HG02763 (cell line): ENCODE measurements around the gene TANGO6.

Experiments
- ATAC-seq: cut with Tn5 transposase; IDR thresholded peaks from one replicate; pipeline ENCODE4 v1.9.1; 2021; ENCODE audit warnings: mild to moderate bottlenecking, moderate library complexity; ENCODE audit not compliant: unreplicated experiment

TANGO6 gene

DNA sequence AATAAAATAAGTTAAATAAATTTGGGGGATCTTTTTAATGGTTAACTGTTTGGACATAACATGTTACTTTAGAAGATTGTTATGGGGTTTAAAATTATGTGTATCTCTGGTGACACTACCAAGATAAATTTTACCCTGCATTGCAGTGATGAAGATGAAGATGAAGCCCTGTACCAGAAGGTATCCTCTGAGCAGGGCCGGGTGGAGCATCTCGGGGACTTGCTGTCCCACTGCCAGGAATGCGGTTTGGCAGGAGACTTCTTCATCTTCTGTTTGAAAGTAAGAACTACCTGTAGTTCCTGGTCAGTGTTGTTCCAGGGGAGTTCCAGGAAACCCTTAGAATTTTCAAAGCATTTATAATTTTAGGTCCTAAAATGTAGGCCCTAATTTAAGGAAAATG, 64.0 kb downstream of the TANGO6 start:
- ATAC-seq: no peak

DNA sequence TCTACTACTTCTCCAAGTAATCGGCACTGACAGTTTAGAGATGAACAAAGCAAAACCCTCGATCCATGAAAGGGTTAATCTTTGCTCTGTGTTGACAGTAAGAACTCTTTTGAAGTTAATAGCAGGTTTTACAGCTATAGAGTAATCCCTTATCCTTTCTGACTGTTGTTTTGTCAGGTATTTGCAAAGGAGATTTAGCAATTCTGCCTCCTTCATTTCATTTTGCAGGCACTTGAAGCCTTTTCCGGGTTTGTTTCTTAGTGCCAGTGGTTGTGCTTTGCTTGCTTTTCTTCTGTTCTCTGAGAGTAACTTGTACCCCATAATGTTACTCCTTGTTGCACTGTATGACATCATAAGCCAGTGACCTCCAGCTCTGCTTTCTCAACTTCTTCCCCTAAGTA, 64.5 kb downstream of the TANGO6 start:
- no peak for ATAC-seq

DNA sequence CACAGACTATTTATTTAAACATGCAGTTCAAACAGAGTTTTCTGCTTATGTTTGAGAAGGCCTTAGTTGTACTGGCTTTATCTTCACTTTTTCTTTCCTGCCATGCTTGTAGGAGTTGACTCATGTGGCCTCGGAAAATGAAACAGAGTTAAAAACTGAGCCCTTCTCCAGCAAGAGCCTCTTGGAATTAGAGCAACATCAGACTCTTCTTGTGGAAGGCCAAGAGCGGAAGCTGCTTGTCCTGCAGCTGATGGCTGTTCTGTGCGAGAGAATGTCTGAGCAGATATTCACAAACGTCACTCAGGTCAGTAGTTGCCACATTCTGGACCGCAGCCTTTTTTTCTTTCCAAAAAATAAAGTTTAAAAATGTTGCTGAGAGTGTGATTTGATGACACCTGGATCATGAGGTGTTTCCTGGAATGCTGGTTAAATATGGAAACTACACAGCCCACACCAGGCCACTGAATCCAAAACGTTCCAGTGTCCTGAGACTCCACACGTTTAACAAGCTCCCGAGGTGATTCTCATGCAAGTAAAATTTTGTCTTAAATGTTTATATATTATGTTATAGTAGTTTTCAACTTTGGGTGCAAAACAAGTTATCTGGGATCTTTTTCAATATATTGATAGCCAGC, 65.9 kb downstream of the TANGO6 start:
- no peak for ATAC-seq

DNA sequence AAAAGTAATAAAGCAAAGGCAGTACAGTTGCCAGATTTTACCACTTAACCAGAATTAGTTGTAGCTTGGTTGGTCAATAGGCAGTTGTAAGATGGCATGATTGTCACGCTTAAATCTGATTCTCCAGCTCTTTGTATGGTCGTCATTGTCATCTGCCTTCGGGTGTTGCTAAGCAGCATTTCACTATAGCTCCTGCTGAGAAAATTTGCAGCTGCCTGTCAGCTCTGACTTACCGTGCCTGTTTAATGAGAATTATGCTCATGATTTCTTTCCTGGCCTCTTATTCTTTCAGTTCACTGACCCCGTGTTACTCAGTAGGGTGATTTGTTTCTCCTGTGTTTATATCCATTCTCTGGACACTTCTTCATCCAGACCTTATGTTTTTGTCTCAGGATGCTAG, 66.7 kb downstream of the TANGO6 start:
- no peak for ATAC-seq

DNA sequence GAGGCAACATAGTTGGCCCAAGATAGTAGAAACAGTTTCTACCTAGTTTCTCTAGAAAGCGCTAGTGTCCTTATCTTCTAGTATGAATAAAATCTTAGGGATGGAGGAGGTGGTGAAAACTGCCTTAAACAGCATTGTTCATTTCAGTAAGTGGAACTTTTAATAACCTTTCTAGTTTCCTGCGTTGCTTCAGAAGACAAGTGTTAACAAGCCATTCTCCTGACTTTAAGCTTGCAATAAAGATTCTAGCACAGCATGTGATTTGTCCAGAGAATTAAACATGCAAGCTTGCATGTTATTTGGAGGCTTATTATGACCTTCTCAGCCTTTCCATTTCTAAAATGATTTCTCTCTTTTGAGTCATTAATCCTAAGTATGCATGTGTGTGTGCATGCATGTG, 72.3 kb downstream of the TANGO6 start:
- no peak for ATAC-seq

DNA sequence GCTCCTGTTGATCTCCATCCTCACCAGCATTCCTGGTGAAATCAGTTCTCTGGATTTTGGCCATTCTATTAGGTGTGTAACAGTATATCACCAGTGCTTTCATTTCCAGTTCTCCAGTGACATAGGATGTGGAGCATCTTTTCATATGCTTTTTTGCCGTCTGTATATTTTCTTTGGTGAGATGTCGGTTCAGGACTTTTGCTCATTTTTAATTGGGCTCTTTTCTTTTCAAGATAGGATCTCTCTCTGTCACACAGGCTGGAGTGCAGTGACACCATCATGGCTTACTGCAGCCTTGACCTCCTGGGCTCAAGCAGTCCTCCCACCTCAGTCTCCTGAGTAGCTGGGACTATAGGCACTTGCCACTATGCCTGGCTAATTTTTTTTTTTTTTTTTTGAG, 74.2 kb downstream of the TANGO6 start:
- ATAC-seq: no peak

DNA sequence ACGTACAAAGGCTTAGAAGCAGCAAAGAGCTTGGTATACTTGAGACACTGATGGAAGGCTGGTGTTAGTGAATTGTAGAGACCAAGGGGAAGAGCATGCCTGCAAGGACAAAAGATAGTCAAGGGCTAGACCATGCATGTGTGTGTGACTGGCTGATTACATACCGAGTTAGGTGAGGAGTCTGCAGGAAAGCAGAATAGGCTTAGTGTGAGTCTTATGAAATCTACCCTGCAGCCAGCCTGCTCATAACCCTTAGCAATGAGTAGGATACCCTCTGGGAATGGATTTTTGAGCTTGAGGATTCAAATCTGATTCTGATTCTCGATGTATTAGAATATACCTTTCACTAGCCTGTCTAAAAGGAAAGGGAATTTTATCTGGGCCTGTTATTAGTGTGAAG, 77.0 kb downstream of the TANGO6 start:
- no peak for ATAC-seq

DNA sequence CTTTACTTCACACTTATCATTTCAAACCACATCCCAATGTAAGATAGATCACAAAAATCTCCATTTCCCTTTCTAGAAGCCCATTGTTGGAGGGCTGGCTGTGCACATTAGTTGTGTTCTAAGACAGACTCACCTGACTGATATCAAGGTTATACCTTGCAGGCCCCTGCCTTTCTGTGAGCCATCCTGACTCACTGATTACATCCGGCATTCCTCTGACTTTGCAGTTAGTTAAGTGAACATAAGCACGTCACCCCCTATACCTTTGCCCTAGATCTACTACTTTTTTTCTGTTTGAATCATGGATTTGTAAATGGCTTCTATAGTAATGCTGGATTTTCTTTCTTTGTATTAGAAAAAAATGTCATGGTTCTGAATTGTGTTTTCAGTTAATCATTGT, 78.3 kb downstream of the TANGO6 start:
- no peak for ATAC-seq

DNA sequence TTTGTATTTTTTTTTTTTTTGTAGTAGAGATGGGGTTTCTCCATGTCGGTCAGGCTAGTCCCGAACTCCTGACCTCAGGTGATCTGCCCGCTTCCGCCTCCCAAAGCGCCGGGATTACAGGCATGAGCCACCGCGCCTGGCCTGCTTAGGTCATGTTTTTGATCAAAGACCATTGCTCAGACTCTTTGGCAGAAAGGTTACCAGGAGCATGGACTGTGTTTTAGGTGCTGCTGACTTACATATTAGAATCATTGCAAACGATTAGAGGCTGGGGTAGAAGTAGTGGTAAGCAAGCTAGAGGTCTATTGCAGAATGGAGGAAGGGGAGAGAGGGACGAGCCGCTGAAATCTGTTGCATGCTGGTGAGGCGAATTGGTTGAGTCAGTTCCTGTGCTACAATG, 79.8 kb downstream of the TANGO6 start:
- no peak for ATAC-seq

DNA sequence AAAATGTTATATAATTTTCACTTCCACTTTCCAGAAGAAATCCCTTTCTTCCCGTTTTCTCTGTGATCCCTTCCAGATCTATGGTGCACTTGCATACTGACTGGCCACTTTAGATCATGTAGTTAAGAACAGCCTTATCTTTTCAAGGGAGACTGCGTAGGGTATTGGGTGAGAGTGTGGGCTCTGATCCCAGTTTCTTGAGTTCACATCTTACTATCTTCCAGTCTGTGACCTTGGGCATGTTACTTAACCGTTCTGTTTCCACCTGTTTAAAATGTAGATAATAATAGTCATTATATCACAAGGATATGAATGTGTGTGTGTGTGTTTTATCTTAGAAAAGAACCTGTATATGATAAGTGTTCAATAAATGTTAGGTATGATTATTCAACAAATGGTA, 83.7 kb downstream of the TANGO6 start:
- ATAC-seq: no peak

DNA sequence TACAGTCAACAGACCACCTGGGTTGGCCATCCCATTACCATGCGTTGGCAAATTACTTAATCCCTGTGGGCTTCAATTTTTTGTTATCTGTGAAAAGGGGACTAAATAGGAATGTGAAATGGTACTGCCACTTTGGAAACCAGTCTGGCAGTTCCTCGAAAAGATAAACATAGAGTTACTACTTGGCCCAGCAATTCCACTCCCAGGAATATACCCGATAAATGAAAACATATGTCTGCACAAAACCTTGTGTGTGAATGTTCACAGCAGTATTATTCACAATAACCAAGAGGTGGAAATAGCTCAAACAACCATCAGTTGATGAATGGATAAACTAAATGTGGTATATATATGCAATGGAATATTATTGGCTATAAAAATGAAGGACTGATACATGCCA, 87.9 kb downstream of the TANGO6 start:
- ATAC-seq: no peak

DNA sequence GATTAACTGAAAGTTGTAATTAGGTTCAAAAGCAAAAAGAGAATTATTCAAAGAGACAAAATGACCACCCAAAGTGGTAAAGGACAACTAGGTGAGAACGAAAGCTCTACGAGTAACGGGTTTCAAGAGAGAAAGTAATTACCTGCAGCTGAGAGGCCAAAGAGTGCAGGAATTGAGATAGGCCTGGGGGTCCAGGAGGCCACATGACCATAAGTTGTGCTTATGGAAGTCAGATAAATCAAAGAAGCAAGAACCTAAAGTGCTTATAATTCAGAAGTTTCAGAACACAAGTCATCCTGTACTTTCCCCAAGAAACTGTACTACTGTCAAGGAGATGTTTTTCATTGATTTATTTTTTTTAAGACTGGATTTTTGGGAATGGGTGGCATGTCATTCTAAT, 91.1 kb downstream of the TANGO6 start:
- no peak for ATAC-seq

DNA sequence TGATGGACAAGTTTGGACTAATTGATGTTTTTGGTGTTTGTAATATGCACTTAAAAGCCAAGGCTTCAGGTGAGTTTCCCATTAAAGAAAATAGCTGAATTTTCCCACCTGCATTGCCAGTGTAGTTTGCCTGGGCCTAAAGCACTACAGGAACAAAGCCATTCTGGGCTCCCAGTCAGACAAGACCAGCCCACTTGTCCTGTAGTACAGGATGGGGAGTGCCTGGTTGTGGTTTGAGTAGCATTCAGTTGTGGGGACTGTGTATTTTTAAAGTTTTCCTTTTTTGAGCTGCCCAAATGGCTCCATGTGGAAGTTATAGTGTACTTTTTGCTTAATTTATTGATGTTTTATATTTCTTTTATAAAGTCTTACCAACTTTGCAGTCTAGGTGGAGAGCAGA, 91.7 kb downstream of the TANGO6 start:
- no peak for ATAC-seq

DNA sequence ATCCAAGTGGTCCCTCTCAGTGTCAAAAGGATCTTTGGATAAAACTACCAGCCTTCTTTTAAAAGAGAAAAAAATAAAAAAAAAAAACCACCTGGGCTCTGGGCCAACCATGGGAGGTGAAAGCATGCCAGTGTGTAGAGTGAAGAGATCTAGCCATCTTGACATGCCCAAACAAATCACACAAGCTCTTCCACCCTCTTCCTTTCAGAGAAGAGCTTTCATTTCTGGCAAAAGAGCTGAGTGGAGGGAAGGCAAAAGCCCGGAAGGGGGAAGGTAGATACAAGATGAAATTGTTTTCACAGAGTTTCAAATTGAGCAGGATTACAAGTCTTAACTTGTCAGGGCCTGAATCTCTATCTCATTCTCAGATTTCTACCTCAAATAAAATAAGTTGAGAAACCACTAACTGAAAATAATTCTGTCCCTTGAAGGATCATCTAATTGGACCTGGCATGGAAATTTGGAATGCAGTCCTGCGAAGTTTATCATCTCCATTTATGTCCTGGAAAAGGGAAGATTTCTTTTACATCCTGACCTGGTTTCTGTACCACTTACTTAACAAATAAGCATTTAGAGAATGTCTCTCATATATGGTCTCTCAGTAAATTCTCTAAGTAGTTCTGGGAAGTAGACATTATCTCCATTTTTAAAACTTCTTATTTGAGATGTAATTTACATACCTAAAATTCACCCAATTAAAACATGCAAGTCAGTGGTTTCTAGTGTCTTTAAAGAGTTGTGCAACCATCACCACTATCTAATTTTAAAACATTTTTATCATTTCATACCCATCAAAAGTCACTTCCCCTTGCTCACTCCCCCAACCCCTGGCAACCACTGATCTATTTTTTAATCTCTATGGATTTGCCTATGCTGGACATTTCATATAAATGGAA, 93.7 kb downstream of the TANGO6 start:
- no peak for ATAC-seq

DNA sequence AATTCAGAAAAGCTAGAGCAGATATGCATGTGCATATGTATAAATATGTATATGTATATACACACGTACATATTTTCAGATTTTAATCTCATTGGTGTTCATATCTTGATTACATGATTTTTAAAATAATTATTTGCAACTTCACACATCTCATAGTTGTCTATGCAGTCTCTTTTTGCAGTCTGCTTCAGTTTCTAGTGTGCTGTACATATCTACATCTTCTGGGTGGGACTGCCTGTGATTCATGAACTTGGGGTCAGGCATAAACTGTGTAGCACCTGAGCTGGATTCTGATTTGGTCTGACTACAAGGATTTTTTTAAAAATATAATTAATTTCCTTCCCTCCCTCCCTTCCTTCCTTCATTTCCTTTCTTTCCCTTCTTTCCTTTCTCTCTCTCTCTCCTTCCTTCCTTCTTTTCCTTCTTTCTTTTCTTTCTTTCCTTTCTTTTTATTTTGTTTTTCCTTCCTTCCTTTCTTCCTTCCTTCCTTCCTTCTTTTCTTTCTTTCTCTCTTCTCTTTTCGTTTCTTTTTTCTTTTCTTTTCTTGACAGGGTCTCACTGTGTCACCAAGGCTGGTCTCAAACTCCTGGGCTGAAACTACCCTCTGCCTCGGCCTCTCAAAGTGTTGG, 96.5 kb downstream of the TANGO6 start:
- no peak for ATAC-seq

DNA sequence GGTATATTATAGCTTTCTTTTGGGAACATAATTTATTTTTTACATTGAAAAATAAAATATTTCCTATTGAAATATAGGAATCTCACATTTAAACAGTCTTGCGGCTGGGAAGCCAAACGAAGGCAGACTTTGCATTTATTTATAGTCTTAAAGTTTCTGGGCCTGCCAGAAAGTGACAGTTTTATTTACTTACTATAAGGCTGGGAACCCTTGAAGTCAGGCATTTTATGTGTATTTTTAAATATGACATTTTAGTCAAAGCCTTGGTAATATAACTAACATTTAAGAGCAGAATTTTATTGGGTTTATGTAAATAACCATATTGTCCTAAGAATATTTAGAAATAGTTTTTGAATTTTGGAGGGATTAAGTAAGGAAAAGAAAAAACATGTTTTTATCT, 97.5 kb downstream of the TANGO6 start:
- ATAC-seq: no peak

DNA sequence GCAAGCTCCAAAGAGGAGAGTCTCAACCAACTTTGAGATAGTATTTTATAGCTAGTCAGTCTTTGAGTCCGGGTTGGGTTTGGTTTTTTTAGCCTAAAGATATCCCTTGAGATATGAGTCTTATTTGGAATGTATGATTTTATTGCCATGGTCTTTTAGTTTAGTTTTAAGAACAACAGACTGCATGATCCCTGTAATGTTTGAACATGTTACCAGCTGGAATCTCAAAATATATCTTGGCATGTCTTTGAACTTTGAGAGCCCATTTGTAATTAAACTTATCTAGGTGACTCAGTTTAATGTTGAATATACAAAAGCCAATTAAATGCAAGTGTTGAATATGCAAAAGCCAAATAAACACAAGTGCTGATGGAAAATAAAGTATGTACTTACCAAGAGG, 100.6 kb downstream of the TANGO6 start:
- no peak for ATAC-seq

DNA sequence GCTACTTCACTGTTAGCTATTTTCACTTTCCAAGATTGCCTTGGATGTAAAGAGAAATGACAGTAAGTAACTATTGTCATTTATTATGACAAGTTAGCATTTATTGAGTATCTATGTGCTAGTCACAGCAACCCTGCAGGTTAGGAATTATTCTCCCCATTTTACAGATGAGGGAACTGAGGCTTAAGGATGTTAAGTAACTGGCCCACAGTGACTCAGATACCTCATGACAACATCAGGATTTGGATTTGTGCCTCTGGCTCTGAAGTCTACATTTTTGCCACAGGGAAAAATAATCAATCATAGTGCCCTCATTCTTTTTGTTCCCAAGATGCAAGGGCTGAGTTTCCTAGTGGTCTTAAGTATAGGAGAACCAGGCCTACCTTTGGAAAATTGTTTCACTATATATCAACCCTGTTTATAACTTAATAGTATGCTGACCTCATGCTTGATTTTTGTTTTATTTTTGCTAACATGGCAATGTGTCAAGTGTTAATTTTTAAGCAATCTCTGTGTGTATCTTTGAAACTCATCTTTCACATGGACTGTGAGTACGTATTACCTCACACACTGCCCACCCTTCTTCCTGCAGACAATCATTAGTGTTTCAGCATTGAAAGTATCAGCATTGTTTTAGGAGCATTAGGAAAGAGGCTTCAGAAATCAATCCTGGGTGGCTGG, 105.0 kb downstream of the TANGO6 start:
- ATAC-seq: no peak

DNA sequence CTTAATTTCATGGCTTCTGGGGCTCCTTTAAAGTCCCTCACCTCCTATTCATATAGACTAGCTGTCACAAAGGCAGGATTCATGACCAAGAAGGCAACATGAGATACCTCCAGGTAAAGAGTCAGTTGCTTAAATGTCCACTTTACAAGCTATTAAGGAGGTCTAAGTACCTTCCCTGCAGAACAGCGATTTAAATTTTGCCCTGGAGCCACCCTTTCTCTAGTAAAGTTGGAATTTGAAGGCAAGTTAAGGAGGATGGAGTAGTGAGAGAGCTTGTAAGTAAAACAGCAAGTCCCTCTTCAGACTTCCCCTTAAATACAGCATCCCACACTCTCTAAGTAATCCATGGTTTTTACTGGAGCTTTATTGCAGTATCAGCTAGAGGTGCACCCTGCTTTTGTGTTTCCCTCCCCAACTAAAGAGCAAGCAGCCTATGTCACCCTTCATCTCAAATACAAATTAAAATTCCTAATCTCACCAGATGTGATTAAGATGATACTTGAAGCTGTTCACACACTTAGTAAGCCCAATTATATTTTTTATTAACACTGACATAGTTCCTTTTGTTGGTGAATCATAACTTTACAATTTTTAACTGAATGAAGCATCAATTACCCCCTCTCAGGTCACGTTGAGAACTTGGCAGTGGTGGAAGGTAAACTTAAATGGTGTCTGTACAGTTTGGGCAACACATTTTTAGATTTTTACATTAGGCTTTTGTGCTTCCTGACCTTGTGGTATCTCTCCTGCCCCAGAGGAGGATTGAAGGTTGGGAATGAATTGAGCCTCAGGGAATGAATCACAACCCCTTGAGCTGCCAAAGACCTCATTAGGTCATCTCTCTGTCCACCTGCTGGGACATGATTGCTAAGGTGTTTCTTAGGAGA, 108.9 kb downstream of the TANGO6 start:
- ATAC-seq: no peak

DNA sequence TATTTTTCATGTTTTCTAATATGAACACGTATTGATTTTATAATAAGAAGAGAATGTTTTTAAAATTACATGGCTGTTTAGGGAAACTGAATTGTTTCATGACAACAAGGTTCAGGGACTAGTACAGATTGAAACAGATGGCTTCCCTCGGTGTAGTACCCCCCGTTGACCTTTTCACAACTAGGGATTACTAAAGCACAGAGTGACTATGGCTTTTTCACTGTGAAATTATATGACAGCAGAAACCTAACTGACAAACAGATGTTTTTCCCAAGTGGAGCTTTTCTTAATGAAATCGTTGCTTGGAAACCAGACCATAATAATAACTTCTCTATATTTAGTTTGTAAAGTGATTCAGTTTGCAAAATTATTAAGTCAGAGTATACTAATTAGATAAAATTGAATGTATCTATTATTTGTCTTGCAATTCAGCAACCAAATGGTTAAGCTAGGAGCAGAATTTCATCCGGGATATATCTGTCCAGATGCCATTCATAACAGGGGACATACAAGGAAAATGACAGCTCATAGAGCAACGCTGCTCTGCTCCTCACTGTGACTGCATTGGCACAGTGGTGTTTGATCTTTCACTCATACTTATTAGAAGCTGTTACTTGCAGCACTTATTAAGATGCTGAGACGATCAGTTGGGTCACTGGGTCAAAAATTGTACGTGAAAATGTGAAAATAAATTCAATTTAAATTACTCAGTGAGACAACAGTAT, 111.7 kb downstream of the TANGO6 start:
- no peak for ATAC-seq
